HG03139 (cell line): ENCODE measurements around the gene DPF3.

Experiments
- ATAC-seq: cut with Tn5 transposase; IDR thresholded peaks from one replicate; pipeline ENCODE4 v1.9.1; 2021; ENCODE audit not compliant: unreplicated experiment

Gene DPF3

DNA sequence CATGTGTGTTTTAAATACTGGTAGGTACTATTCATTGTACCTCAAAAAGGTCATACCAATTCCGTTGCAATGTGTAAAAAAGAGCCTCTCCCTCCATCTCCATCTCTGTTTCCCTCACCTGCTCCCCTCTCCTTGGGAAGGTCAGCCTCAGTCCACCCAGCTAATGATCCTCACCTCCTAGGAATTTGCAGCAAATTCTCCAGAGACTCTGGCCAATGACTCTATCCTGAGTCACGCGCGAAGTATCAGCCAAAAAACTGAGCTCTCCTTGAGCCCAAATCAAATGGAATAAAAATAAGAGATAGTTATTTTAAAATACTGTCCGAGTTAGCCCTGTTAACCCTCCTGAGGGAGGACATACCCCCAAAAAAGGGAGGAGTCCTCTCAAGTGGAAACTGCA is 148.4 kb downstream of the DPF3 start:
- no peak for ATAC-seq

DNA sequence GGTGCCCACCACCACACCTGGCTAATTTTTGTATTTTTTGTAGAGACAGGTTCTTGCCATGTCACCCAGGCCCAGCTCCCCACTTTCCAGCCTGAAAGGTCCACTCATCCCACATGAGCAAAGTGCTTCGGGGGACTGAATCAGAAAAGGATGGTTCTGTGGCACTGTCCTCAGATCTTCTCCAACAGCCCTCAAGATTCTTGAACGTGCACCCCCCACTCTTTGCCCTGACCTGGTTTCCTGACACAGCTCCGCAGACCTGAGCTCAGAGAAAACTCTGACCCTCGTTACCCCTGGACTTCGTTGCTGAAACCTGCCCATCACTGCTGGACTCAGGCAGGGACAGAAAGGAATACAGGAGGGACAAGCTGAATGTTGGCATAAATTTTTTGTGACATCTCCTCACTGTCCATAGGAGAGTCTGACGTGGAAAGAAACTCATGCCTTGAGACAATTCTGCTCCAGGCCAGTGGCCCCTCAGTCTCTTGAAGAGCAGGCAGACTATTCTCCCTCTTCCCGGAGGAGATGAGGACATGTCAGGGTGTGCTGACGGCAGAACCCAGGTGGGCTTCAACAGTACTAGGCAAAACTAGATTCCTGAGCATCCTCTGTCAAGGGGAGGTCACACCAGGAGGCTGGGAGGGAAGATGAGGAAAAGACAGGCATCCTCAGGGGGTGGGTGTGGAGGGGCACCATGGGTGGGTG is 149.3 kb downstream of the DPF3 start:
- no peak for ATAC-seq

DNA sequence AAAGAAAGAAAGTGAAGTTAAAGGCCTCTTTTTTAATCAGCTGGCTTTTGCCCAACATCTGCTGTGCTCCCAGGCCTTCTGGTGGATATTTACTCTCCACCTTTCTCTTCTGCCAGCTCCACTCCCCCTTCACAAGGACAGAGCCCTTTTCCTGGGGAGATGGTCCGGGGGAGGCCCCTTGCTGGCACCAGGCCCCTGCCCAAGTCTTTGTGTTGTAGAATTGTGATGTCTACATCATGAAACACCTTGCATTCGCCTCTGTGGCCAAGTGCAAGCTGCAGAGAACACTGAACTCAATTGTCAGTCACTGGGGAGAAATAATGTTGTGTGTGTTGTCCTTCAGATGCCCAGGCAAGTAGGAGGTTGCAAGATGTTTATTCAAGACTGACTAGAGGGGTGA is 150.3 kb downstream of the DPF3 start:
- no peak for ATAC-seq

DNA sequence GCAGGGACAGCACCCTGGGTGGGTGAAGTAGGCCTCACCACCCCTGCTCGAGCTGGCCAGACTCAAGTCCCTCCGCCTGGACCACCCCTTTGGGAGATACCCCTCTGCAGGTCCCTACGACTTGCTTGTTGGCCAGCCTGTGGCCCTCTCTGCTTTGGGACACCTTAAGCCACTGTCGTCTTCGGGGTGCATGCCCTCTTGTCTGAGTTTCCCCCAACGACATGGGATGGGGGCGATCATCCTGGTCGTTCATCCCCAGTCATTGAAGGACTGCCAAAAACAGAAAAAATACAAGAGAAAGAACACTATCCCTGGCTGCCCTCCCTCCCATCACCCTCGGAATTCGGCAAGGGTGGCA is 151.1 kb downstream of the DPF3 start:
- ATAC-seq: no peak

DNA sequence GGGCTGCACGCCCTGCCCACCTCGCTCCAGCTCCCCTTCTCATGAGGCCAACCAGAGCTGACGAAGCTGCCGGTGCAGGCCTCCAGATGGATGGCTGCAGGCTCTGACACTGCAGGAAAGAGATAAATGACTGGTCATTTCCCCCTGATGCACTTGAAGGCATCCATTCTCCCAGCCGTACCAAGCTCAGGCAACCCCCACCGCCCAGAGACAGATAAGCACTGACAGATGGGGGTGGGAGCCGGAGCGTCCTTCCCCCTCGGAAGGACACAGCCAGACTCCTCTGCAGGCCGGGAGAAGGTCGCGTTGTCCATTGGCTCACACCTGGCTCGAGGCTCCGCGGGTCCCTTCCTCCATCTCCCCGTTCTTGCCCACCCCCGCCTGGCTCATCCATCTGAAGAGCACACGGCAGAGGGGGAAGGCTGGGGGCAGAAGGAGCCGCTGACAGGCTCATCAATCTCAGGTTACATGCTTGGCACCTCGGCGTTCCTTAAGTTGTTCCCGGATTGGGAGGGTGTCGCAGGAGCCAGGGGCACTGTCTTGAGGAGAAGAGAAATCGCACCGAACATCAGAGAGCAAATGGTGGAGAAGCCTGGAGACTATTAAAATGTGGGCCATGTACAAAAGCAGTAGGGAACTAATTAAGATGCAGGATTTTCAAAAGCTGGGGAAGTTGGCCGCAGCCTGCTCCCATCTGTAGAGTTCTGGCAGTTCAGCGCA is 151.6 kb downstream of the DPF3 start:
- ATAC-seq: no peak

DNA sequence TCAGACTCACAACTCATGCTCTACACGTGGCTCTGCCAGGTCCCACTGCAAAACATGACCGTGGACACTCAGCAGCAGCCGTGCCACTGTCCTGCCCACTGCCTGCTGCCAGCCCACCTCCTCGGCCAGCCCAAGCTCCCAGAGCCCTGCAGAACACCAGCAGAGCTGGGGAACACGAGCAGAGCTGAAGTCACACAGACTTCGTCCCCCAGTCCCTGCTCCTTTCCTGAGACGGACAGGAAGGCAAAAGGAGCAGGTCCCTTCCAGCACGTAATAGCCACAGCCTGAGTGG is 152.1 kb downstream of the DPF3 start:
- no peak for ATAC-seq

DNA sequence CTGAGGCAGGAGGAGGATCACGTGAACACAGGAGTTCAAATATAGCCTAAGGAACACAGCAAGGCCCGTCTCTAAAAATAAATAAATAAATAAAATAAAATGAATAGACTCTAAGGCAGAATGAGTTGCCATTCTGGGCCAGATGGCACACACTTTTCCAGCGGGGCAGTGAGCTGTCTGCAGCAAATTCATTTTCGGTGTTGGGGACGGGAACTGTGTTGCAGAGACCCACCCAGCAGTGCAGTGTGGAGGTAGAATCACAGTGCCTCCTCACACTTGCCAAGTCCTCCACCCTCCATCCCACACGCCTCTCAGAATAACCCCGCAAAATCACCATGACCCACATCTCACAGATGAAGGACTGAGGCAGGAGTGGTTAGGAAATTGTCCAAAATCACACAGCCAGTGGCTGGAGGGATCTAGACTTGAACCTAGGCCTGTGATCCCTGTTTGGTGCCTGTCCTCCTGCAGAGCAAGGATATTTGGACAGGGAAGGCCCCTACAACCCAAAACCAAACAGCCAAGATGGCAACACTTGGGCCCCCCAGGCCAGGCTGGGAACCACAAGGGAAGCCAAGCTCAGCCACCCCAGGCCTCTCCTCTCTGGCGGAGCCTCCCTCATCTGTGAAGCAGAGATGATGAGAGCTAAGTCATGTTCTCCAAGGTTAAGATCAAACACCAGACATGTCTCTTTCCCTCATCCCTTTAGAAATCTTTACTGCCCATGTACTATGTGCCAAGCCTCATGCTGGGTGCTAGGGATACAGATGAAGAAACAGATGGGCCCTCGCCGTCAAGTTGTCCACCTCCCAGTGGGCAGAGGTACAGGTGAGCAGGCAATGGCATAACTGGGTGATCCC is 152.7 kb downstream of the DPF3 start:
- ATAC-seq: no peak

DNA sequence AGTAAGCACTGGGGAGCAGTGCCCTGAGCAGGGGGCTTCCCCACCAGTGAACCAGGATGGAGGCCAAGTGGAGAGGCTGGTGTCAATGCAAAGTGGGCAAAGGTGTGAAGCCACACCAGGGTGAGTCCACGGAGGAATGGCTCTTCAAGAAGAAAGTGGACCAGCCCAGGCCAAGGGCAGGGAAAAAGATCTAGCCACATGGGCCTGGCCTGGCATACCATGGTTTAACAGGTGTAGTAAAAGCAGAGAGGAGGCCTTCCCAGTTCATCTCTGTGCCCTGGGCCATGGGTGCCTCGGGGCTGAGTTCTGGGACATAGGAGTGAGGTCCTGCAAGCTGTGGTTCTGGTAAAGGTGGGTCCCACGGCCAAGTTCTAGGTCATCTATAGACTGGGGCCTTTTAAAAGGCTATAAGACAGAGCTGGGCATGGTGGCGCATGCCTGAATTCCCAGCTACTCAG is 153.4 kb downstream of the DPF3 start:
- ATAC-seq: no peak

DNA sequence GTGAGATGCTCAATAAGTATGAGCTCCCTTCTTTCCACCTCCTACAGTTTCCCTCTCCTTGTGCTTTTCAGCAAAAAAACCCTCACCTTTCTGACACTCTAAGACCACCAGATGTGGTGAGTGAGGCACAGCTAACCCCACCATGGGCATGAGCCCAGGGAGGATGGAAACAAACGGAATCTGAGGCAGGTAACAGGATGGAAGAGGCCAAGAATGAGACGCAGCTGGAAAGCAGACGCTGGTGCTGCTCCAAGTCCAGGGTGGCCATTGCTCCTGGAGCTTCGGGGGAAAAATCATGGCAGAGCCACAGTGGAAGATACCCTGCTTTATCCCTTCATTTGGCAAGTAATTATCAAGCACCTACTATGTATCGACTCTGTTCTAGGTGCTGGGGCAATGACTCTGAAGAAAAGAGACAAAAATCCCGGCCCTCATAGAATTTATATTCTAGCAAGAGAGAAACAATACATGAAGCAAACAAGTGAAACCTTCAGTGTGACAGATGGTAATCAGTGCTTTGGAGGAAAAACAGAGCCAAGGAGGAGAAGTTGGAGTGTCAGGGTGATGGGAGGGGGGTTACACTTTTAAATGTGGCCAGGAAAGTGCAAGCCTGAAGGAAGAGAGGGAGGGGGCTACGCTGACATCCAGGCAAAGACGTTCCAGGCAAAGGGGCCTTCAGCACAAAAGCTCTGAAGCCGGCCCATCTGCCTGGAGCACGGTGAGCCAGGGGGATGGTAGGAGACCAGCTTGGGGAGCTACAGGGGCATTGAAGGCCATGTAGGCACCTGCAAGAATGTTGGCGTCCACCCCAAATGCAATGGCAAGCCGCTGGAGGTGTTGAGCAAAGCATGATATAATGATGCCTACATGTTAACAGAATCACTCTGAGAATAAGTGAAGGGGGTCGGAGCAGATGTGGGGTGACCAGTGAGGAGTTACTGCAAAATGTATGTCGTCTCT is 154.2 kb downstream of the DPF3 start:
- no peak for ATAC-seq

DNA sequence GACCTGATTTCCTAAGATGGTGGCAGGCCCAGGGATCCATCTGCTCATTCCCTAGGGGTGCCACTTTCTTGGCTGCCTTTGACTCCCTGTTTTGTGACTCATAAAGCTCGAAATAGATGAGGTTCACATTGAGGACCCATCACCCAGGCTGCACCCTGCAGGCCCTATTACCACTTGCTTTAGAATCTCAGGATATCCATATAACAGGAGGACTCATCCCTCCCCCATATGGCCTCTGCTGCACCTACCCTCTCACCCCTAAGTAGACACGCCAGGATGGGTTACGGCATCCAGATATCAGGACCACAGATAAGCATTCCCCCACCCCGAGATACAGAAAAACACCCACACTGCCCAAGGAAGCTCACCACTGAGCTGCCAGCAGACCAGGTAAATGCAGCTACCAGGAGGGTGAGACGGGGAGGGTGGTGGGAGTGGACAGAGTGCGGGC is 155.7 kb downstream of the DPF3 start:
- ATAC-seq: no peak

DNA sequence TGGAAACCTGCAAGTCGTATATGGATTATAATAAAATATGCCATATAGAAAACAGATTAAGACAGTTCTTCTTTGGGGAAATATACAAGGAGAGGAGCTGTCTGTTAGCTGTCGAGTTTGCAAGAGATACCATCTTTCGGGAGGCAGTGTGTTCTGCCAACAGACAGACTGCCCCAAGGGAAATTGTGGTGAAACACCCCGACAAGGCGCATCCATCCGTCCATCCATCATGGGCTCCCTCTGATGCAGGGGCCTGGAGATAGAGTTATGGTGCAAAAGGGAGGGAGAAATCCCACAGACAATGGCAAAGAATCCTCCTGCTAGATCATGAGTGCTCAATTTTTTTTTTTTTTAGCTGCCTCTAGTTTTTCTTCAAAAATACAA is 156.3 kb downstream of the DPF3 start:
- no peak for ATAC-seq

DNA sequence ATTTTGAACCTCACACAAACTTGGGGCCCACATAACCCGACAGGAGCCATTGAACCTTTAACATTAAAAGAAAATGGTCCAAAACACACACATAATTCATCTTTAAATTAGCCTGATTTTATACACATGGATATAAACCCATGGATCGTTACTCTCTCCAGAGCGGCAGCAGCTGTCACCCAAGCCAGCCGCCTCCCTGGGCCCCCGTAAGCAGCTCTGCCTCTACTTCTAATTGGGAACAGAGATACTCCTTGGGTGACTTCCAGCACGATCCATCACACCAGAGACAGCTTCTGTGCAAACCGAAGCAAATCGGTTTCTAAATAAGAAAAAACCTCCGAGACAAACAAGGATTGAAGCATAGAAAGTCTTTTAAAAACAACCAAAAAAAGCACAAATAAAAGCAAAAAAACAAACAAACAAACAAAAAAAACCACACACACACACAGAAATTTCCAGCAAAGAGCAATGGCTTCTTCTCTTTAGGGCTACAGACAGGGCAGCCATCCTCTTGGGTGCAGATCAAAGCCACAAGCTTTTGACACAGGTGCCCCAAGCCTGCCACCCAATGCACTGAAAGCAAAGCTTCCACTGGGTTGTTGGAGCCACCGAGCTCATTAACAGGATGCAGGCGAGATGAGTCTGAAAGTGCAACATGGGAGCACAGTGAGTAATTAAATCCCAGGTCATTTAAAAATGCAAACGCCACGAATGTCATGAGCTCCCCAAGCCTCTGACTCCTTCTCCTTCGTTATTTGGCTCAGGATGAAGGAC is 156.9 kb downstream of the DPF3 start:
- no peak for ATAC-seq

DNA sequence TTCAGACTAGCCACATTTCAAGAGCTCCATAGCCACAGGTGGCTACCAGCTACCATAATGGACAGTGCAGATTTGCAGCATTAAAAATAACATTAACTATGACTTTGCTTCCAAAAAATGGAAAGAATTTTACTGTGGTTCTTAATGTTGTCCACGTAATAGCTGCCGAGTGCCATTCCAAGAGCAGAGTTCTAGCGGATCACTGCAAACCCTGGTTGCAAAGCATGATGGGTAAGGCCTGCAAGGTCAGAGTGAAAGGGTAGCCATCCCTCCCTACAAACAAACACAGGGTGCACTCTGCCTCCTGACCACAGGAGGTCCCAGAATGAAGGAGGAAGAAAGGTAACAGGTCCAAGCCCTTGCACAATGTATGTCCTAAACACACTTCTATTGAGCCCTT is 157.6 kb downstream of the DPF3 start:
- no peak for ATAC-seq

DNA sequence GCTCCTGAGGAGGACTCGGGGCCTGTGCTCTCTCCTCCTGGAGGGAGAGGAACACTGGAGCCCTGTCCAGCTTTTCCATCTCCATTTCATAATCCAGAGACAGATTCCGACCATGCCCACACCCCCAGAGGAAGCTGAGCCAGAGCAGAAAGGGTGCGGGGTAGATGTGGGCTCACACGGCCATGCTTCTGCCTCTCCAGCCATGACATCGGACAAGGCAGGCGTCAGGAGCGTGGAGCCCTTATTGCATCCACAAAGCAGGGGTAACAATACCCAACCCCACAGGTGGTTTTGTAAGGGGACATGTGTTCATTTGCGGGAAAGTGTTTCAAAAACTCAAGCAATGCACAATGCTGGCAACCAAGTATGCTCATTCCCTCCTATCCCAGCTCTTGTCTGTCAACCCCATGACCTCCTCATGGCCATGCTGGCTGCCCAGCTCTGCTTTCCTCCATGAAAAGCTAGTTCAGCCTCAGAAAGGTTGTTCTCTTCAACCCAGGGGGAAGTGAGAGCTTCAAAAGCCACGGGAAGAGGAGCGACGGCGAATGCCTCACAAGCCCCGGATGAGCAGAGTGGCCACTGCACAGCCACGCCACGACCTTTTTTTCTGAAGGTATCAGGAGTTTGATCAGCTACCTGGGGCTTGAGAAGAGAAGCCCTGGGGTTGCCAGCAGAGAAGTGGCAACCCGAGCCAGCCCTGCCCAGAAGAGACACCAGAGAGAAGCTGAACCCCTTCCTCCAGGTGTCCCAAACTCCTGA is 161.7 kb downstream of the DPF3 start:
- ATAC-seq: no peak

DNA sequence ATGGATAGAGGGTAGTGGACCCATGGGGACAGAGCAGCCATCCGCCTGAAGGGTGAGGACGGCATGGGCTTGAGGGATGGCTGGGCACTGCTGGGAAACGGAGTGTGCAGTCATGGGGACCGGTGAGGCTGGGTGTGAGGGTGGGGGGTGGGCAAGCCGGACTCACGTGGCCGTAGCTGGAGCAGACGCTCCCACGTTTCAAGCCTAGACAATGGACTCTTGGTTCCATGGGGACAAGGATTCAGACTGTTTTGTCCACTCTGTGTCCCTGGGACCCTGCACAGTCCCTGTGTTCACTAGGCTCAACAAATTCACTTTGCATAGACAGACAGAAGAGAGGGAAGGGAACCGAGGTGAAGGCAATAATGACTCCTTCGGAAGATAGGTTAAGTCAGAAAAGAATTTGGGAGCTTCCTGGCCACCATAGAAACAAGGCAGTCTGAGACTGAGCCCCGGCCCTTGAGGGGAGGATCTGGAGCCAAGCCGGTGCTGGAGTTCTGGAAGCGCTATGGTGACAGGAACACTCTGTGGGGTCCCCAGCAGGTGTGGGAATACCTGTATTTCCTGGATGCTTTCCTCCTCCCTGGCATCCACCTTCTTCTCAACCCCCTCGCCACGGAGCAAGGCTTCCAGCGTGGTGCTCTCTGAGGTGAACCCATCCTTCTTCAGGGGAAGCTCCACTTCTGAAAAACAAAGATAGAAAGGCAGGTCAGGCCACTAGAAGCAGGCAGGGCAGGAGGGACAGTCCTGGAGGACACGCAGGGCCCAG is 162.5 kb downstream of the DPF3 start:
- ATAC-seq: no peak

DNA sequence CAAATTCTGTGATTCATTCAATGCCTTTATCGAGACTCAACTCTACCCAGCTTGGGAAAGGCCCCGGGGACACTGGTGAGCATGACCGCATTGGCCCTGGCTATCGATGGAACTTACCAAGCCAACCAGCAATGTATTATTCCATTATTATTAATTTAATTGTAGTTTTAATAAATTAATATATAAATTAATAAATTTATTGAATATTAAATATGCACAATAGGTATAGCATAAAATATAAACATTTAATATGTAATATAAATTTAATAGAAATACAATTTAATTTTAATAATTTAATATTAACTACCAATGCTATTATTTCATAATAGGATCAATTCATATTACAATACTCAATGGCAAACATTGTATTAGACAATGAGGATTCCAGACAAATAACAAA is 163.4 kb downstream of the DPF3 start:
- ATAC-seq: no peak

DNA sequence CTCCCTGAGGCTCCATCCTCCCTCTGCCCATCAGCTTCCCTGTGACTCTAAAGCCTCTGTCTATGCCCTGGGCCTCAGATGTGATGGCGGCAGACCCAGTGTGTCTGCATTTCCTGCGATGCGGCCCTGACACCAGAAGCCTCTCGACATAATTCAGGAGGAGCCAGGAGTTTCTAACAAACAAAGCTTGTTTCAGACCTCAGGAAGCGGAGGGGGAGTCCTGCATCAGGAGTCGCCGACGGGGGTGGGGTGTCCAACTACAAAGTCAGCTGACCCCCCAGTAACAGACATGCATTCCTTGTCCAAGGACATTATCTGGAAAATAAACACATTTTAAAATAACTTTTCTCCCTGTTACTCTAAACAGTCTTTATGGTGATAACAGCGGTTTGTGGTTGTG is 167.5 kb downstream of the DPF3 start:
- ATAC-seq: no peak

DNA sequence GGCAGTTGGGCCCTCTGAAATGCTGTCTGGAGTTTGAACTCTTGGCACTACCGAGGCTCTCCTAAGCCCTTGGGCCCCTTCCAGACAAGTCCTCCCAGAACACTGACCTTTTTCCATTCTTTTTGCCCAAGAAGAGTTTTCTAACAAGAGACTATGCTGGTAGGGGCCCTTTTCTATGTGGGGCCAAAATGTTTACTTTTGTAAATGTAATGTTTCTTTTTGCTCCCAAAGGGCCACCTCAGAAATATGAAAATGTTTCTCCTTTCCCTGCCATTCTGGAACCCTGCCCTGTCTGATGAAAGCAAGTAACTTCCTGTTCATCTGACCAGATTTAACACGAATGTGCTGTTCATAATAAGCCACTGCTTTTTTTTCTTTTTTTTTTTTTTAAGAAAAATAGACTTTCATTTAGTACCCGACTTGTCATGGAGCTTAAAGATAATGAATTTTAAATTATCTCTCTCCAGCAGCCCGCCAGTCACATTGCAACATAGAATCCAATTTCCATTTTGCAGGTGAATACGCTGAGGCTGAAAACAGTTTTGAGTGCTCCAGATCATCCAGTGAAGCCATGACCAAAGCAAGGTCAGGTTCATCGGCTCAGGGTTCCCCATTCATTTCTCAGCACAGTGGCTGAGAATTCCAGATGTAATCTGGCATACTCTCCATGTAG is 169.9 kb downstream of the DPF3 start:
- ATAC-seq: no peak
